HepG2 (cell line): ENCODE data around the gene PRSS36. TPM values are rescaled to one million over a fixed set of nuclear protein-coding genes. Genes with fewer than 3 reads are reported as not detected.
A peak's percentile ranks its signal among the peaks of the same experiment; 100 is the strongest.

ENCODE experiments used
- ATAD3A ChIP-seq: sonication (generic); formaldehyde crosslinking; IDR thresholded peaks from 2 replicates; pipeline ENCODE4 v1.4.0; 2020; ENCODE audit warnings: missing genetic modification reagents
- CBX1 ChIP-seq: IDR thresholded peaks from one replicate; pipeline ENCODE4 v1.6.1; 2016; ENCODE audit warnings: antibody characterized with exemption, low read depth
- CBX5 ChIP-seq: sonication (generic); formaldehyde crosslinking; IDR thresholded peaks from 2 replicates; pipeline ENCODE4 v1.4.0; 2020; ENCODE audit warnings: missing genetic modification reagents, borderline replicate concordance
- CEBPB ChIP-seq: IDR thresholded peaks from 2 replicates; pipeline ENCODE4 v1.6.1; 2011; ENCODE audit warnings: low read depth, low read length, improper control_type of control experiment, borderline replicate concordance
- FOSL2 ChIP-seq: sonication (generic); formaldehyde crosslinking; IDR thresholded peaks from 2 replicates; pipeline ENCODE4 v1.4.0; 2020; ENCODE audit warnings: missing genetic modification reagents
- FOXA3 ChIP-seq: IDR thresholded peaks from 2 replicates; pipeline ENCODE4 v1.6.1; 2016; ENCODE audit warnings: missing genetic modification reagents, missing compliant biosample characterization
- HMG20A ChIP-seq: IDR thresholded peaks from 2 replicates; pipeline ENCODE4 v1.6.1; 2016; ENCODE audit warnings: borderline replicate concordance
- HNRNPUL1 ChIP-seq: fragments of 200-400 bp; formaldehyde crosslinking; IDR thresholded peaks from 2 replicates; pipeline ENCODE4 v1.6.1; 2017; ENCODE audit warnings: low read depth, mild to moderate bottlenecking, low read length, moderate library complexity
- MTF1 ChIP-seq: sonication (generic); formaldehyde crosslinking; IDR thresholded peaks from 2 replicates; pipeline ENCODE4 v1.5.0; 2020; ENCODE audit warnings: missing genetic modification reagents
- MXI1 ChIP-seq: IDR thresholded peaks from 3 replicates; pipeline ENCODE4 v1.6.1; 2012; ENCODE audit warnings: low read depth, low read length, inconsistent platforms, borderline replicate concordance
- NFE2 ChIP-seq: sonication (generic); formaldehyde crosslinking; IDR thresholded peaks from 2 replicates; pipeline ENCODE4 v1.4.0; 2020; ENCODE audit warnings: missing genetic modification reagents
- NFYC ChIP-seq: IDR thresholded peaks from 2 replicates; pipeline ENCODE4 v1.6.1; 2016; ENCODE audit warnings: missing genetic modification reagents, missing compliant biosample characterization
- PCBP1 ChIP-seq: fragments of 200-400 bp; formaldehyde crosslinking; IDR thresholded peaks from 2 replicates; pipeline ENCODE4 v1.6.1; 2017; ENCODE audit warnings: mild to moderate bottlenecking, low read depth, low read length, borderline replicate concordance
- PRMT3 ChIP-seq: sonication (generic); formaldehyde crosslinking; IDR thresholded peaks from 2 replicates; pipeline ENCODE4 v1.8.1; 2022; ENCODE audit warnings: low read depth, mild to moderate bottlenecking, moderate library complexity, missing genetic modification reagents, borderline replicate concordance
- RBM39 ChIP-seq: fragments of 200-400 bp; formaldehyde crosslinking; IDR thresholded peaks from one replicate; pipeline ENCODE4 v1.6.1; 2018; ENCODE audit warnings: antibody characterized with exemption, mild to moderate bottlenecking, low read depth, low read length; ENCODE audit not compliant: poor library complexity, severe bottlenecking
- SETDB1 ChIP-seq: sonication (generic); formaldehyde crosslinking; IDR thresholded peaks from 2 replicates; pipeline ENCODE4 v1.5.1; 2020; ENCODE audit warnings: missing genetic modification reagents, mild to moderate bottlenecking, borderline replicate concordance
- SNAI1 ChIP-seq: sonication (generic); formaldehyde crosslinking; IDR thresholded peaks from 2 replicates; pipeline ENCODE4 v1.5.0; 2020; ENCODE audit warnings: mild to moderate bottlenecking, missing genetic modification reagents, borderline replicate concordance
- SSRP1 ChIP-seq: IDR thresholded peaks from 2 replicates; pipeline ENCODE4 v1.6.1; 2016; ENCODE audit warnings: control low read depth
- TAF1 ChIP-seq: sonication (generic); formaldehyde crosslinking; IDR thresholded peaks from 2 replicates; pipeline ENCODE4 v1.4.0; 2020; ENCODE audit warnings: missing genetic modification reagents
- ZNF20 ChIP-seq: sonication (generic); formaldehyde crosslinking; IDR thresholded peaks from 2 replicates; pipeline ENCODE4 v1.4.0; 2020; ENCODE audit warnings: mild to moderate bottlenecking, moderate library complexity, missing genetic modification reagents
- ZNF33A ChIP-seq: sonication (generic); formaldehyde crosslinking; IDR thresholded peaks from 2 replicates; pipeline ENCODE4 v1.5.1; 2020; ENCODE audit warnings: missing genetic modification reagents, mild to moderate bottlenecking, moderate library complexity, borderline replicate concordance
- ZNF343 ChIP-seq: sonication (generic); formaldehyde crosslinking; IDR thresholded peaks from 2 replicates; pipeline ENCODE4 v1.4.0; 2020; ENCODE audit warnings: mild to moderate bottlenecking, missing genetic modification reagents
- ZNF354B ChIP-seq: sonication (generic); formaldehyde crosslinking; IDR thresholded peaks from 2 replicates; pipeline ENCODE4 v1.8.0; 2022; ENCODE audit warnings: mild to moderate bottlenecking, missing genetic modification reagents
- ZNF788 ChIP-seq: sonication (generic); formaldehyde crosslinking; IDR thresholded peaks from 2 replicates; pipeline ENCODE4 v1.5.0; 2020; ENCODE audit warnings: mild to moderate bottlenecking, missing genetic modification reagents, borderline replicate concordance
- polyA plus RNA-seq, 8 experiments: library from polyadenylated mRNA; depleted of rRNA in 3 of 8; stranded (reverse) in 7 of 8; unstranded in 1 of 8; fragments of >200 nt; fragmentation: Illumina TruSeq in 4 of 8; extraction: Trizol in 4 of 8; gene quantifications; 2 replicates each; pipeline versions ENCODE4 v1.2.1 to v1.2.3, GENCODE V29; 2011 to 2016; ENCODE audit warnings: low read depth in 4 of 8, missing spikeins in 1 of 8, mixed read lengths in 1 of 8; ENCODE audit not compliant: insufficient read depth in 1 of 8
- total RNA-seq, 5 experiments: library from RNA; depleted of rRNA; stranded (reverse); fragments of >200 nt; fragmentation: Illumina TruSeq; extraction: Trizol; gene quantifications; 2 replicates each; pipeline ENCODE4 v1.2.3, GENCODE V29; 2016; ENCODE audit warnings: low read depth in 1 of 5
- TF ChIP-seq, protein P1 (sequence below): sonication (generic); formaldehyde crosslinking; IDR thresholded peaks from 2 replicates; pipeline ENCODE4 v1.5.1; 2020; ENCODE audit warnings: missing genetic modification reagents, mild to moderate bottlenecking, borderline replicate concordance
- TF ChIP-seq, protein P2 (sequence below): sonication (generic); formaldehyde crosslinking; IDR thresholded peaks from 2 replicates; pipeline ENCODE4 v1.8.1; 2023; ENCODE audit warnings: missing genetic modification reagents, mild to moderate bottlenecking, borderline replicate concordance
- TF ChIP-seq, protein P3 (sequence below): sonication (generic); formaldehyde crosslinking; IDR thresholded peaks from 2 replicates; pipeline ENCODE4 v1.5.0; 2020; ENCODE audit warnings: mild to moderate bottlenecking, missing genetic modification reagents, moderate library complexity

Gene PRSS36
- total and polyA plus RNA-seq, 2 of the 13 experiments (the other 11 are each of a cell fraction or from before 2014, with no cell fraction given), result 1.5 to 2.1 TPM

DNA sequence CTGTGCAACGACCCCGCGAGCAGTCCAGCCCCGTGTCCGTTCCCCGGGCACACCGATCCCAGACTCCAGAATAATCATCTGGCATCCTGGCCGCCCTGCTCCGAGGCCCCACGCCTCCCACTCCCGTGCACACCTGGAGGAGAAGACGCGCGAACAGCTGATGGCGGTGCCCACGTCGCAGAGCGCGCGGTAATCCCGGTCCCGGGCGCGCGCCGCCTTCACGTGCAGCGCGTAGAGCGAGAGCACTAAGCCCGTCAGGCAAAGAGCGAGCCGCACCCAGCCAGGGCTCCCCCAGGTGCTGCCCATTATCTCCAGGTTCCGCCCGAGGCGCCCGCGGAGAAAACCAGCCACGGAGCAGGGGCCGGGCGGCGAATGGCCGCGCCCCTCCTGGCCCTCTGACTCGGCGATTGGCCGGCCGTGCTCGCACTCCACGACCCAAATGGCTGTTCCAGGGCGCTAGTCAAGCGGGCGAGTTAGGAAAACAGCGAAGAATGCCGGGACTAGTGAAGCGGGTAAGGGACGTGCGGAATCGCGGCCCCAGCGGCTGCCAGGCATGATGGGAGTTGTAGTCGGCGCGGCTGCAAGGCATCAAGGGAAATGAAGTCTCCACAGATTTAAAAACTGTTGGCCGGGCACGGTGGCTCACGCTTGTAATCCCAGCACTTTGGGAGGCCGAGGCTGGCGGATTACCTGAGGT is 55.3 kb downstream of the PRSS36 start, which contains the start of gene VKORC1 (continued):
- TF ChIP-seq SSRP1 (CRISPR knock-in tag) (peak; percentile 90), FOXA3 (CRISPR knock-in tag) (peak; percentile 63), ZNF788 (peak; percentile 95; the same call in 1 of the 2 replicates), ZNF33A (CRISPR knock-in tag) (no peak), CBX1 (no peak), PRMT3 (CRISPR knock-in tag) (no peak; the same call in 1 of the 2 replicates), NFYC (CRISPR knock-in tag) (peak; percentile 85), MTF1 (peak; percentile 87), NFE2 (CRISPR knock-in tag) (no peak), CEBPB (no peak), ZNF343 (CRISPR knock-in tag) (peak; percentile 6; the same call in 1 of the 2 replicates), HMG20A (CRISPR knock-in tag) (no peak), TAF1 (CRISPR knock-in tag) (peak; percentile 94), PCBP1 (0 out of 2 replicates have a peak, but pooled peaks have one; percentile 47), RBM39 (peak; percentile 45), HNRNPUL1 (no peak), MXI1 (peak; percentile 85; the same call in 1 of the 3 replicates), ATAD3A (CRISPR knock-in tag) (peak; percentile 68; the same call in 1 of the 2 replicates), CBX5 (CRISPR knock-in tag) (peak; percentile 50; the same call in 1 of the 2 replicates), SETDB1 (CRISPR knock-in tag) (no peak), SNAI1 (peak; percentile 91), ZNF354B (CRISPR knock-in tag) (0 out of 2 replicates have a peak, but pooled peaks have one; percentile 46), ZNF20 (CRISPR knock-in tag) (no peak), FOSL2 (CRISPR knock-in tag) (peak; percentile 56; the same call in 1 of the 2 replicates)
- TF ChIP-seq, protein P1, sequence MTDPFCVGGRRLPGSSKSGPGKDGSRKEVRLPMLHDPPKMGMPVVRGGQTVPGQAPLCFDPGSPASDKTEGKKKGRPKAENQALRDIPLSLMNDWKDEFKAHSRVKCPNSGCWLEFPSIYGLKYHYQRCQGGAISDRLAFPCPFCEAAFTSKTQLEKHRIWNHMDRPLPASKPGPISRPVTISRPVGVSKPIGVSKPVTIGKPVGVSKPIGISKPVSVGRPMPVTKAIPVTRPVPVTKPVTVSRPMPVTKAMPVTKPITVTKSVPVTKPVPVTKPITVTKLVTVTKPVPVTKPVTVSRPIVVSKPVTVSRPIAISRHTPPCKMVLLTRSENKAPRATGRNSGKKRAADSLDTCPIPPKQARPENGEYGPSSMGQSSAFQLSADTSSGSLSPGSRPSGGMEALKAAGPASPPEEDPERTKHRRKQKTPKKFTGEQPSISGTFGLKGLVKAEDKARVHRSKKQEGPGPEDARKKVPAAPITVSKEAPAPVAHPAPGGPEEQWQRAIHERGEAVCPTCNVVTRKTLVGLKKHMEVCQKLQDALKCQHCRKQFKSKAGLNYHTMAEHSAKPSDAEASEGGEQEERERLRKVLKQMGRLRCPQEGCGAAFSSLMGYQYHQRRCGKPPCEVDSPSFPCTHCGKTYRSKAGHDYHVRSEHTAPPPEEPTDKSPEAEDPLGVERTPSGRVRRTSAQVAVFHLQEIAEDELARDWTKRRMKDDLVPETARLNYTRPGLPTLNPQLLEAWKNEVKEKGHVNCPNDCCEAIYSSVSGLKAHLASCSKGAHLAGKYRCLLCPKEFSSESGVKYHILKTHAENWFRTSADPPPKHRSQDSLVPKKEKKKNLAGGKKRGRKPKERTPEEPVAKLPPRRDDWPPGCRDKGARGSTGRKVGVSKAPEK (CRISPR knock-in tag), result 0 out of 2 replicates have a peak, but pooled peaks have one; percentile 45
- TF ChIP-seq, protein P2, sequence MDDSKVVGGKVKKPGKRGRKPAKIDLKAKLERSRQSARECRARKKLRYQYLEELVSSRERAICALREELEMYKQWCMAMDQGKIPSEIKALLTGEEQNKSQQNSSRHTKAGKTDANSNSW (CRISPR knock-in tag), result no peak
- TF ChIP-seq, protein P3, sequence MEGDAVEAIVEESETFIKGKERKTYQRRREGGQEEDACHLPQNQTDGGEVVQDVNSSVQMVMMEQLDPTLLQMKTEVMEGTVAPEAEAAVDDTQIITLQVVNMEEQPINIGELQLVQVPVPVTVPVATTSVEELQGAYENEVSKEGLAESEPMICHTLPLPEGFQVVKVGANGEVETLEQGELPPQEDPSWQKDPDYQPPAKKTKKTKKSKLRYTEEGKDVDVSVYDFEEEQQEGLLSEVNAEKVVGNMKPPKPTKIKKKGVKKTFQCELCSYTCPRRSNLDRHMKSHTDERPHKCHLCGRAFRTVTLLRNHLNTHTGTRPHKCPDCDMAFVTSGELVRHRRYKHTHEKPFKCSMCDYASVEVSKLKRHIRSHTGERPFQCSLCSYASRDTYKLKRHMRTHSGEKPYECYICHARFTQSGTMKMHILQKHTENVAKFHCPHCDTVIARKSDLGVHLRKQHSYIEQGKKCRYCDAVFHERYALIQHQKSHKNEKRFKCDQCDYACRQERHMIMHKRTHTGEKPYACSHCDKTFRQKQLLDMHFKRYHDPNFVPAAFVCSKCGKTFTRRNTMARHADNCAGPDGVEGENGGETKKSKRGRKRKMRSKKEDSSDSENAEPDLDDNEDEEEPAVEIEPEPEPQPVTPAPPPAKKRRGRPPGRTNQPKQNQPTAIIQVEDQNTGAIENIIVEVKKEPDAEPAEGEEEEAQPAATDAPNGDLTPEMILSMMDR, result peak; percentile 44
